Stomach smooth muscle (tissue), 2 donors: ENCODE results near the gene ENOX1.
A peak's percentile ranks its signal among the peaks of the same experiment; 100 is the strongest.

Source experiments
- H3K27ac ChIP-seq: one replicate; pipeline ENCODE4 v1.7.0; 2013; ENCODE audit warnings: mild to moderate bottlenecking, low read length, inconsistent platforms
- H3K27me3 ChIP-seq, 2 donors: one replicate each; pipeline ENCODE4 v1.7.0; 2013; ENCODE audit warnings: low read length in 2 of 2; ENCODE audit not compliant: insufficient read depth in 2 of 2, control insufficient read depth in 1 of 2
- H3K36me3 ChIP-seq, 2 donors: one replicate each; pipeline ENCODE4 v1.7.0; 2013; ENCODE audit warnings: low read length in 2 of 2; ENCODE audit not compliant: control insufficient read depth in 2 of 2, insufficient read depth in 2 of 2
- H3K4me1 ChIP-seq: one replicate; pipeline ENCODE4 v1.7.0; 2013; ENCODE audit warnings: low read length; ENCODE audit not compliant: control insufficient read depth, insufficient read depth
- H3K4me3 ChIP-seq, 2 donors: one replicate each; pipeline ENCODE4 v1.7.0; 2013; ENCODE audit warnings: low read length in 2 of 2
- H3K9ac ChIP-seq, 2 donors: one replicate each; pipeline ENCODE4 v1.7.0; 2013; ENCODE audit warnings: low read length in 2 of 2, mild to moderate bottlenecking in 1 of 2
- H3K9me3 ChIP-seq, 2 donors: one replicate each; pipeline ENCODE4 v1.7.0; 2013; ENCODE audit warnings: low read length in 2 of 2; ENCODE audit not compliant: control insufficient read depth in 2 of 2
- donor health status: healthy.
- donor health status: Pancreatic carcinoma.

Gene ENOX1

GRCh38 chr13:43573361-43573740, 213.4 kb downstream of the ENOX1 start:
- Histone ChIP-seq H3K27ac (peak overlapping the region; percentile 42), H3K4me1 (peaks cover 19% of the 10 kb centered on the region)

GRCh38 chr13:43572656-43573360, 214.0 kb downstream of the ENOX1 start:
- Histone ChIP-seq H3K27me3 (no peaks in the 10 kb centered on the region), H3K9ac (no peak overlapping the region), H3K27ac (peak overlapping the region; percentile 42), H3K36me3 (no peaks in the 10 kb centered on the region), H3K4me3 (no peak overlapping the region), H3K4me1 (peaks cover 23% of the 10 kb centered on the region), H3K9me3 (no peaks in the 10 kb centered on the region)

More at GRCh38 chr13:43573361-43573740, 213.4 kb downstream of the ENOX1 start:
- H3K4me3 ChIP-seq: no peak overlapping the region
- H3K9me3 ChIP-seq: no peaks in the 10 kb centered on the region
- no peak overlapping the region for H3K9ac ChIP-seq
- no peaks in the 10 kb centered on the region for H3K27me3 ChIP-seq
- no peaks in the 10 kb centered on the region for H3K36me3 ChIP-seq

- Histone ChIP-seq H3K4me3 (peak overlapping the region in 1 of 2 donors; percentile 20), H3K9ac (peak overlapping the region in 1 of 2 donors; percentile 30), H3K36me3 (no peaks in the 10 kb centered on the region), H3K9me3 (no peaks in the 10 kb centered on the region), H3K27ac (peak overlapping the region; percentile 76), H3K27me3 (no peaks in the 10 kb centered on the region), H3K4me1 (peaks cover 33% of the 10 kb centered on the region)
Observed at GRCh38 chr13:43569658-43570057, 217.1 kb downstream of the ENOX1 start.

GRCh38 chr13:43567608-43568007, 219.2 kb downstream of the ENOX1 start:
- Histone ChIP-seq H3K4me3 (no peak overlapping the region), H3K4me1 (peaks cover 26% of the 10 kb centered on the region), H3K36me3 (no peaks in the 10 kb centered on the region), H3K27ac (peak overlapping the region; percentile 76), H3K9me3 (no peaks in the 10 kb centered on the region), H3K27me3 (no peaks in the 10 kb centered on the region), H3K9ac (no peak overlapping the region)

GRCh38 chr13:43564952-43565351, 221.8 kb downstream of the ENOX1 start:
- Histone ChIP-seq H3K9me3 (no peaks in the 10 kb centered on the region), H3K27ac (peak overlapping the region; percentile 37), H3K9ac (no peak overlapping the region), H3K4me1 (peaks cover 26% of the 10 kb centered on the region), H3K4me3 (no peak overlapping the region), H3K27me3 (no peaks in the 10 kb centered on the region), H3K36me3 (no peaks in the 10 kb centered on the region)

GRCh38 chr13:43561081-43561480, 225.7 kb downstream of the ENOX1 start:
- Histone ChIP-seq H3K36me3 (no peaks in the 10 kb centered on the region), H3K9ac (no peak overlapping the region), H3K4me3 (no peak overlapping the region), H3K27me3 (no peaks in the 10 kb centered on the region), H3K27ac (no peak overlapping the region), H3K4me1 (peaks cover 18% of the 10 kb centered on the region), H3K9me3 (no peaks in the 10 kb centered on the region)

GRCh38 chr13:43558939-43559338, 227.8 kb downstream of the ENOX1 start:
- Histone ChIP-seq H3K27me3 (no peaks in the 10 kb centered on the region), H3K9me3 (no peaks in the 10 kb centered on the region), H3K4me3 (peak overlapping the region in 1 of 2 donors; percentile 27), H3K36me3 (no peaks in the 10 kb centered on the region), H3K9ac (no peak overlapping the region), H3K27ac (no peak overlapping the region), H3K4me1 (peaks cover 8% of the 10 kb centered on the region)

- Histone ChIP-seq H3K9me3 (no peaks in the 10 kb centered on the region), H3K36me3 (no peaks in the 10 kb centered on the region), H3K27me3 (no peaks in the 10 kb centered on the region), H3K27ac (no peak overlapping the region), H3K9ac (peak overlapping the region in 1 of 2 donors; percentile 1), H3K4me3 (peak overlapping the region in 1 of 2 donors; percentile 4), H3K4me1 (peaks cover 8% of the 10 kb centered on the region)
Observed at GRCh38 chr13:43558326-43558725, 228.4 kb downstream of the ENOX1 start.

- Histone ChIP-seq H3K27ac (no peak overlapping the region), H3K9me3 (no peaks in the 10 kb centered on the region), H3K27me3 (no peaks in the 10 kb centered on the region), H3K9ac (no peak overlapping the region), H3K4me1 (peaks cover 8% of the 10 kb centered on the region), H3K36me3 (no peaks in the 10 kb centered on the region), H3K4me3 (no peak overlapping the region)
Observed at GRCh38 chr13:43555667-43556066, 231.1 kb downstream of the ENOX1 start.

- no peaks in the 10 kb centered on the region for H3K9me3 ChIP-seq
- no peak overlapping the region for H3K9ac ChIP-seq
- no peaks in the 10 kb centered on the region for H3K36me3 ChIP-seq
Observed at GRCh38 chr13:43551897-43552456, 234.8 kb downstream of the ENOX1 start.

GRCh38 chr13:43546816-43547215, 240.0 kb downstream of the ENOX1 start:
- no peaks in the 10 kb centered on the region for H3K36me3 ChIP-seq
- H3K4me1 ChIP-seq: peaks cover 16% of the 10 kb centered on the region
- H3K4me3 ChIP-seq: no peak overlapping the region
- H3K27me3 ChIP-seq: no peaks in the 10 kb centered on the region
- no peaks in the 10 kb centered on the region for H3K9me3 ChIP-seq
- H3K27ac ChIP-seq: no peak overlapping the region
- no peak overlapping the region for H3K9ac ChIP-seq

More at GRCh38 chr13:43551897-43552456, 234.8 kb downstream of the ENOX1 start:
- Histone ChIP-seq H3K27ac (no peak overlapping the region), H3K4me1 (no peaks in the 10 kb centered on the region), H3K4me3 (no peak overlapping the region), H3K27me3 (no peaks in the 10 kb centered on the region)
